Bronchial epithelial cell (primary cell): ENCODE measurements around the gene WDFY2. TPM values are rescaled to one million over a fixed set of nuclear protein-coding genes. Genes with fewer than 3 reads are reported as not detected.

Source experiments
- DNase-seq: peaks from one replicate; pipeline ENCODE4 v3.0.0-alpha.2; 2010; ENCODE audit warnings: low read depth
- FAIRE-seq: peaks from 2 replicates; lab custom pipeline; 2011; peaks lifted over from hg19 to GRCh38; lab: Jason Lieb, UNC
- H3K27me3 ChIP-seq: 2 replicates; pipeline ENCODE4 v1.5.1; 2011; ENCODE audit warnings: low read length; ENCODE audit not compliant: control insufficient read depth, insufficient read depth
- H3K36me3 ChIP-seq: 2 replicates; pipeline ENCODE4 v1.5.1; 2011; ENCODE audit warnings: low read length; ENCODE audit not compliant: control insufficient read depth, insufficient read depth
- H3K4me3 ChIP-seq: 2 replicates; pipeline ENCODE4 v1.5.1; 2011; ENCODE audit warnings: mild to moderate bottlenecking, low read depth, low read length, control low read depth
- CTCF ChIP-seq: IDR thresholded peaks from 2 replicates; pipeline ENCODE4 v1.5.1; 2011; ENCODE audit warnings: mild to moderate bottlenecking, moderate library complexity, low read length, control low read depth, inconsistent platforms; ENCODE audit not compliant: insufficient read depth, severe bottlenecking
- total RNA-seq: library from RNA; depleted of rRNA; stranded (reverse); fragments of >200 nt; gene quantifications from 2 replicates; pipeline ENCODE4 v1.2.1, GENCODE V29; 2014

WDFY2 gene, protein sequence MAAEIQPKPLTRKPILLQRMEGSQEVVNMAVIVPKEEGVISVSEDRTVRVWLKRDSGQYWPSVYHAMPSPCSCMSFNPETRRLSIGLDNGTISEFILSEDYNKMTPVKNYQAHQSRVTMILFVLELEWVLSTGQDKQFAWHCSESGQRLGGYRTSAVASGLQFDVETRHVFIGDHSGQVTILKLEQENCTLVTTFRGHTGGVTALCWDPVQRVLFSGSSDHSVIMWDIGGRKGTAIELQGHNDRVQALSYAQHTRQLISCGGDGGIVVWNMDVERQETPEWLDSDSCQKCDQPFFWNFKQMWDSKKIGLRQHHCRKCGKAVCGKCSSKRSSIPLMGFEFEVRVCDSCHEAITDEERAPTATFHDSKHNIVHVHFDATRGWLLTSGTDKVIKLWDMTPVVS
- 11.3 and 19.5 TPM in 2 replicates for total RNA-seq

GRCh38 chr13:51583875-51584730, at the start of gene WDFY2:
Gene WDFY2, plus strand, starts transcription at chr13:51584462. Its CDS starts 226 bp downstream, at chr13:51584688.
- peak; percentile 40 for TF ChIP-seq CTCF
- Histone ChIP-seq H3K36me3 (no peaks in the 10 kb centered on the region), H3K27me3 (no peaks in the 10 kb centered on the region), H3K4me3 (peak within 1 kb of the TSS; percentile 53)
- peak; percentile 66 for FAIRE-seq
- peak; percentile 99 for DNase-seq

DNA sequence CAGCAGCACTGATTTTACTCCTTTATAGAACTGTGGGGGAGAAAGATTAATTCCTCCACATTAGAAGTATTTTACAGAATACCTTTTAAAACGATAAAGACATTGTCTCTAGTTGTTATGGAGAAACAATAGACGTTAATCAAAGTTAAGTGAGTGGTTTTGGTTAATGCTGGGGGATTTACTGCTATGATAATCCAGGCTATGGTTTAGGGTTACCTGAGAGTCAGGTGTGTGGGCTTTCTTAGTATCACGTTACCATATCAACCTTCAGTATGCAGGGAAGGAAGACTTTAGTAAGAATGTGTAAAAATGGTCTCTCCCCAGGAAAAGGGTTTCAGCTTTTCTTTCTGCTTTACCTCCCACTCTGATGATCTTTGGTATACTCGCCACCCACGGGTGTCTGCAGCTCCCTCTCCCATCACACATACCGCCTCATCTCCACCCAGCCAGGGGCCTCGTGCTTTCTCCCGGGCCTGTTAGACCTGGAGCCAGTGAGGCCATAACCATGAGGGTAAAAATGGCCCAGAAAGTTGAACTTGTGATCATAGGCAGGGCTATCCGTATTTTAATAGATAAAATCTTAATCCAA, 45.6 kb upstream of the WDFY2 start:
- no peak for TF ChIP-seq CTCF
- FAIRE-seq (no peak), DNase-seq (no peak)
- H3K36me3 ChIP-seq, result no peaks in the 10 kb centered on the region
- H3K27me3 ChIP-seq, result no peaks in the 10 kb centered on the region
- no peak overlapping the region for H3K4me3 ChIP-seq

- no peaks in the 10 kb centered on the region for H3K36me3 ChIP-seq
- H3K4me3 ChIP-seq, result no peak overlapping the region
- H3K27me3 ChIP-seq, result no peaks in the 10 kb centered on the region
- peak; percentile 42 for DNase-seq
- TF ChIP-seq CTCF, result no peak
- FAIRE-seq, result no peak
These were observed 44.4 kb upstream of the WDFY2 start for GRCh38 chr13:51539887-51540286.

DNA sequence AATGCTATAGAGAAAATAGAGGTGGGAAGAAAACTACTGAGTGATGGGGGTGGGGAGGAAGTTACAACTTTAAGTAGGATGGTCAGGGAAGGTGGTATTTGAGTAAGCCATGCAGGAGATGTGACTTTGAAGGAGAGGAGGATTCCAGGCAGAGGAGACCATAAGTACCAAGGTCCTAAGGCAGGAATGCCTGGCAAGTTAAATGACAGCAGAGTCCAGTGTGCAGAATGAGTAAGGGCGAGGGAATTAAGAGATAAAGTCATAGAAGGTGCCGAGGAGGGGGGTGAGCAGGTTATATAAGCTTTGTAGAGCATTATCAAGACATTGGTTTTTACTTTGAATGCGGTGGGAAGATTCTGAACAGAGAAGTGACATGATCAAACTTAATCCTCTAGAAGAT, 43.2 kb upstream of the WDFY2 start:
- FAIRE-seq, result no peak
- H3K36me3 ChIP-seq, result no peaks in the 10 kb centered on the region
- H3K27me3 ChIP-seq, result no peaks in the 10 kb centered on the region
- no peak for TF ChIP-seq CTCF
- DNase-seq, result no peak
- H3K4me3 ChIP-seq, result no peak overlapping the region

- no peaks in the 10 kb centered on the region for H3K27me3 ChIP-seq
- H3K36me3 ChIP-seq, result no peaks in the 10 kb centered on the region
- DNase-seq (no peak), FAIRE-seq (no peak)
- TF ChIP-seq CTCF, result no peak
- no peak overlapping the region for H3K4me3 ChIP-seq
These were observed 42.4 kb upstream of the WDFY2 start for GRCh38 chr13:51541809-51542258.
